Nephron (organoid): Measurements from ENCODE around the gene THSD4.

ENCODE experiments used
- H3K27ac Mint-ChIP-seq, 3 experiments: 2 replicates each; pipeline ENCODE4 v1.8.0; 2020; ENCODE audit warnings: mixed read lengths in 3 of 3, mild to moderate bottlenecking in 2 of 3, moderate library complexity in 1 of 3
- H3K27me3 Mint-ChIP-seq: 2 replicates; pipeline ENCODE4 v1.8.0; 2021; ENCODE audit warnings: low read depth, mild to moderate bottlenecking, moderate library complexity, mixed read lengths
- H3K36me3 Mint-ChIP-seq: 2 replicates; pipeline ENCODE4 v1.8.0; 2020; ENCODE audit warnings: low read depth, mixed read lengths
- H3K4me1 Mint-ChIP-seq: 2 replicates; pipeline ENCODE4 v1.8.0; 2020; ENCODE audit warnings: mixed read lengths
- H3K4me3 Mint-ChIP-seq, 3 experiments: 2 replicates each; pipeline ENCODE4 v1.8.0; 2020; ENCODE audit warnings: mild to moderate bottlenecking in 3 of 3, mixed read lengths in 3 of 3, moderate library complexity in 2 of 3
- H3K9me3 Mint-ChIP-seq: 2 replicates; pipeline ENCODE4 v1.8.0; 2020; ENCODE audit warnings: mixed read lengths
- CTCF ChIP-seq, 3 experiments: fragments of 200-600 bp; sonication (generic); IDR thresholded peaks; one replicate each; pipeline ENCODE4 v1.5.0; 2021; ENCODE audit warnings: antibody characterized with exemption in 3 of 3; ENCODE audit not compliant: unreplicated experiment in 3 of 3

THSD4 gene

DNA sequence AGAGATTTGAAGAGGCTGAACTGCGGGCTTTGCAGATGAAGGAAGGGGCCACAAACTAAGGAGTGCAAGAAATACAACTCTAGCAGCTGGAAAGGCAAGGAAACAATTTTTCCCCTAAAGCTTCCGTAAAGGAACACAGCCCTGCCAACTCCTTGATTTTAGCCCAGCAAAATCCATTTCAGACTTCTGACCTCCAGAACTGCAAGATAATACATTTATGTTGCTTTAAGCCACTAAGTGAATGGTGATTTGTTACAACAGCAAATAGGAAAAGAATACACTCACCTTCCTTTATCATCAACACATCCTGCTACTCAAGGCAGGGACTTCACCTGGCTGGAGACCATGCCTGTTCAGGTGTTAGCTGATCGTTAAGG lies 575.8 kb downstream of the THSD4 start:
- H3K4me1 Mint-ChIP-seq = peaks cover 54% of the 10 kb centered on the region
- no peak for TF ChIP-seq CTCF (IDR thresholded peaks at IDR 0.05; ENCODE audit: unreplicated experiment in 3 of 3)
- H3K27me3 Mint-ChIP-seq = peaks cover 5% of the 10 kb centered on the region
- no peak overlapping the region for H3K4me3 Mint-ChIP-seq
- H3K36me3 Mint-ChIP-seq = peaks cover 6% of the 10 kb centered on the region
- H3K27ac Mint-ChIP-seq = peak overlapping the region in 2 of 3 experiments; percentile 80 to 89
- peaks cover 14% of the 10 kb centered on the region for H3K9me3 Mint-ChIP-seq

DNA sequence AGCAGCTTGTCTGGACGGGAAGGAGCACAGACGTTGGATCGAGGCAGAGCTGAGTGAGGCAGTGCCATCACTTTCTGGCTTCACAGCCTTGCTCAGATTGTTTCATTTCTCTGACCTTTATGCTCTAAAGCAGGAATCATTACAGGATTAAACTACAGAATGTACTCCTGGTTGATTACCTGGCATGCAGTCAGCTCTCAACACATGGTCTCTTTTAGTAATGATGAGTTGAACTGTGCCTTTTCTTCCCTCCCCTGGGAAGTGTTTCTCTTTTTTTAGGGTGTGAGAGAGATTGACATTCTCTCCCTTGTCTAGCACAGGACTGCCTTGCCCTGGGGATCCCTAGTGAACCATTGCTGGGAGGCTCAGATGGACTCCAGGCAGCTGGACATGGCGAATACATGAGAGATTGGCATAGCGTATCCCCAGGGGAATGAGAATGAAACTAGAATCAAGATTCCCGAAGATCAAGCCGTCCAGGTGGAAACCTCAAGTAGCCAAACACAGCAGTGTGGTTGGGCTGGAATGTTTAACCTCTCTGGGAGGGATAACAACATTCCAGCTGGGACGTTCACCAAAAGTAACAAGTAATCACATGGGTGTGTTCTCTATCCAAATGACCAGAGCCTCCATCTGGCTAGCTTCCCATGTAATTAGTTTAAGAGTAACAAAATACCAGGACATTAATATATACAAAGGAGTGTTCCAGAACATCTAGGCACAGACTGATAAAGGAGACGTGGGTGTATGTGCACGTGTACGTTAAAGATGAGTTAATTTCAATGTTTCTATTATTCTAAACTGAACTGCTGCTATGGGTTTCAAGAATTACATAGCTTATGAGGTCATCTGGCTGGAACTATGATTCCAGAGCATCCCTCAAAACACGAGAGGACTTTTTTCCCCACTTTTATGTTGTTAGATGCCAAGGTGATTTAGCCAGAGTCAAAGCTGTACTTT lies 576.5 kb downstream of the THSD4 start:
- peak overlapping the region in 2 of 3 experiments; percentile 80 to 89 for H3K27ac Mint-ChIP-seq
- peaks cover 6% of the 10 kb centered on the region for H3K36me3 Mint-ChIP-seq
- no peak overlapping the region for H3K4me3 Mint-ChIP-seq

DNA sequence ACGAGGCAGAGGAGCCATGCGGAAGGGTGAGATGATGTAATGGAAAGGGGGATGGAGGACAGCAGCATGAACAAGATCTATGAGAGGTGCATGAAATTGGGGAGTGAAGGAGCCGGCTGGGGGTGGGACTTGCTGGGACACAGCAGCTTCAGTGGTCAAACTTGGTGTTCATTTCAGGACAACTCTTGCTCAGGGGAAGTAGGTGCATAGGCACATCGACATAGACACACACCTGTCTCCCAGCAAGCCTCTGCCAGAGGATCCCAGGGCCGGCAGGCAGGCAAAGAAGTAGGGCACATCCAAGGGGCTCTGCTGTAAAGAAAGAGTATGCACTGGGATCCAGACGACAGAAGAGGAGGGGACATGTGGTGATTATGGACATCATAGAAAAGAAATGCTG lies 582.0 kb downstream of the THSD4 start:
- Mint-ChIP-seq H3K27me3 (no peaks in the 10 kb centered on the region), H3K27ac (no peak overlapping the region), H3K4me1 (peaks cover 7% of the 10 kb centered on the region), H3K9me3 (no peaks in the 10 kb centered on the region), H3K36me3 (peaks cover 4% of the 10 kb centered on the region), H3K4me3 (no peak overlapping the region)
- no peak for TF ChIP-seq CTCF (IDR thresholded peaks at IDR 0.05; ENCODE audit: unreplicated experiment in 3 of 3)

More for the DNA sequence above, 576.5 kb downstream of the THSD4 start:
- Mint-ChIP-seq H3K4me1 (peaks cover 47% of the 10 kb centered on the region), H3K9me3 (peaks cover 11% of the 10 kb centered on the region), H3K27me3 (peaks cover 5% of the 10 kb centered on the region)
- no peak for TF ChIP-seq CTCF (IDR thresholded peaks at IDR 0.05; ENCODE audit: unreplicated experiment in 3 of 3)

GRCh38 chr15:71698030-71698429 lies 582.8 kb downstream of the THSD4 start:
- H3K27me3 Mint-ChIP-seq = no peaks in the 10 kb centered on the region
- H3K4me1 Mint-ChIP-seq = no peaks in the 10 kb centered on the region
- peaks cover 4% of the 10 kb centered on the region for H3K36me3 Mint-ChIP-seq
- no peak for TF ChIP-seq CTCF (IDR thresholded peaks at IDR 0.05; ENCODE audit: unreplicated experiment in 3 of 3)
- H3K9me3 Mint-ChIP-seq = no peaks in the 10 kb centered on the region
- H3K4me3 Mint-ChIP-seq = no peak overlapping the region
- no peak overlapping the region for H3K27ac Mint-ChIP-seq

DNA sequence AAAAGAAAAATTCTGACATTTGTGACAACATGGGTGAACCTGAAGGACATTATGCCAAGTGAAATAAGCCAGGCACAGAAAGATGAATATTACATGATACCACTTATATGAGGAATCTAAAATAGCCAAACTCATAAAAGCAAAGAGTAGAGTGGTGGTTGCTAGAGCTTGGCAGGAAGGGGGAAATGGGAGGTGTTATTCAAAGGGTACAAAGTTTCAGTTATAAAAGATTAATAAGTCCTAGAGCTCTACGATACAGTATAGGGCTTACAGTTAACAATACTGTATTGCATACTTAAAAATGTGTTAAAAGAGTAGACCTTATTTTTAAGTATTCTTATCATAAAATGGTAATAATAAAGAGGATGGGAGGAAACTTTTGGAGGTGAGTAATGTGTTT lies 583.5 kb downstream of the THSD4 start:
- no peak for TF ChIP-seq CTCF (IDR thresholded peaks at IDR 0.05; ENCODE audit: unreplicated experiment in 3 of 3)
- H3K27ac Mint-ChIP-seq = no peak overlapping the region
- no peaks in the 10 kb centered on the region for H3K9me3 Mint-ChIP-seq
- H3K36me3 Mint-ChIP-seq = peaks cover 4% of the 10 kb centered on the region
- no peaks in the 10 kb centered on the region for H3K4me1 Mint-ChIP-seq
- no peak overlapping the region for H3K4me3 Mint-ChIP-seq
- H3K27me3 Mint-ChIP-seq = no peaks in the 10 kb centered on the region

DNA sequence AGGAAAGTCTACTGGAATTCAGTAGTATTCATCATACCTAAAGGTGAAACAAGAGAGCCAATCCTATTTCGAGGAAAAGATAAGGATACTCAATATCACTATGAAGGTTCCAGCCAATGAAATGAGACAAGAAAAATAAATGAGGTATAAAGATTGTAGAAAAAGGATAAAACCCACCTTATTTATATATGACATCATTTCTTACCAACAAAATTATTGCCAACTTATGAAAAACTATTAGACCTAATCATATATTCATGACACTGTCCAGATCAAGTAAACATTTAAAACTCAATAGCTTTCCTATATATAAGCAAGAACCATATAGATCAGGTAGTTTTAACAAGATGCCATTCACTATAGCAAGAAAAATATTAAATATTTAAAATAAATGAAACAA lies 584.7 kb downstream of the THSD4 start:
- Mint-ChIP-seq H3K4me1 (peaks cover 5% of the 10 kb centered on the region), H3K27ac (no peak overlapping the region), H3K27me3 (no peaks in the 10 kb centered on the region), H3K9me3 (no peaks in the 10 kb centered on the region), H3K36me3 (peaks cover 4% of the 10 kb centered on the region), H3K4me3 (no peak overlapping the region)
- TF ChIP-seq CTCF (IDR thresholded peaks at IDR 0.05; ENCODE audit: unreplicated experiment in 3 of 3) = no peak
